Activated CD4-positive, CD25-positive, alpha-beta regulatory T cell treated with anti-CD3 and anti-CD28 coated beads, Interleukin-2, amount 50 U/mL, for 24 hours (primary cell): Measurements from ENCODE around the gene ZNF274.
"Not testable (repeated sequence)": the region's sequence is repeated elsewhere in the genome, so short reads cannot be mapped to it uniquely, and the experiment has no call there.

Experiments
- ATAC-seq, 2 donors: fragments of 150-1000 bp; cut with Tn5 transposase; one replicate each; pipeline ENCODE4 v1.10.0; 2021; ENCODE audit warnings: mild to moderate bottlenecking in 1 of 2, moderate library complexity in 1 of 2

ZNF274 gene

DNA sequence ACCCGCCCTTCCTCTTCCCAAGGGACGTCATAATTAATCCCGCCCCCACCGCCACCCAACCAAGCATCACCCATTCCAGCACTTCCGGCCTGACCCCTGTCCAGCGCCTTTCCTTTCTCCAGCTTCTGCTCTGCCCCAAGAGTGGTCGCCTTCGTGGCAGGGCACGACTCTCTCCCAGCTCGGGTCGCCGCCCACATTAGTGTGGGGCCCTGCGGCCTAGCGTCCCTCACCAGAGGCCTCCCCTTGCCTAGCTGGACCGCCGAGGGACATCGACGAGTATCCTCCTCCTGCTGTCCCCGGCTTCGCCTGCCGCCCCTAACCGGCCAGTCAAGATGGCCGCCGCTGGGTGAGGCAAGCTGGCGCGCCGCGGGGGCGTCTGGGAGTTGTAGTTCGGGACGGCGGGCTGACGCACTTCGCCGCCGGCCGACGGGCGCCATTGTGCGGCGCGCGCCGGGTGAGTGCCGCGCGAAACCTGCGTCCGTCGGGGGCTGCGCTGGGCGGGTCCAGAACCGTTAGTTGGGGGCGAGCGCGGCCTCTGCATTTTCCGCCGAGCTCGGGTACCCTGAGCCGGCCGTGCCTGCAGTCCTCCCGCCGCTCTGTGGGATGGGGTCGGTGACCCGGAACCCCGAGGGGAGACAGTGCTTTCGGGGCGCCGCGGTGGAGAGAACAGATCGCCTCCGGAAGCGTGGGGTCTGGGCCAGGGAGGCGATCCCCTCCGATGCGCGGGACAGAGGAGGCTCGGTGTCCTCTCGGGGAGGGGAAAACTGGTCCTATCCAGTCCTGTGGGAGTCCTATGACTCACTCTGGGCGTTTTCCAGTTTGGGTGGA, at the start of gene ZNF274:
TSS of gene ZNF274 (plus strand) at position 73 of the 828 bp plus-strand sequence. CDS start 905 bp downstream, outside the sequence.
- peak; percentile 91 to 95 for ATAC-seq

DNA sequence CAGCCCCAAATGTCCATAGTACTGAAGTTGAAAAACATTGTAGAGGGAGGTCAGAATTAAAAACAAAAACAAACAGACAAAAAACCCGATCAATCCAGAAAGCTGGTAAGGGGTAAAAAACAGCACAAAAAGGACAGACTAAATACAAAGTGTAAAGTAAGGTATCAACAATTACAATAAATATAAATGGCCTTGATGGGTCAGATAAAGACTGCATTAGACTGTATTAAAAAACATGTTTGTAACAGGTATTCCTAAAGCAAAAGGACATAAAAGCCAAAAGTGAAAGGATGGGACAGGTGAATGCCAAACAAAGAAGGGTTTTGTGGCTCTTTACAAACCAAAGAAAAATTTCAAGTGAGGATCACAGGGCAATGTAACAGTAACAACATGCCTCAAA, 48.6 kb upstream of the ZNF274 start:
- no peak for ATAC-seq

DNA sequence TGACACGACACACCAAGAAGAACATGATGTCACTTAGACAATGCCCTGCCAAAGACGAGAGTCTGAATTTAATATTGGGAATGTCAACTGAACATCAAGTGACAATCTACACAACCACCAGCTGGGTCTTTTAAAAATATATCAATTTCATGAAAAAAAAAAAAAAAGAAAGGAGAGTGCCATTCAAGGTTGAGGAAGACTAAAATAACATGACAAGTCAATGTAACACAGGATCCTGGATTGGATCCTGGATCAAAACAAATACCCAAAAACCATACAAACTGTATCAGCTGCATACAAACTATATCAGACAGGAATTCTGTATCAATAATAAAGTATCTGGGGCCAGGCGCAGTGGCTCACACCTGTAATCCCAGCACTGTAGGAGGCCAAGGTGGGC, 37.0 kb upstream of the ZNF274 start:
- no peak for ATAC-seq

DNA sequence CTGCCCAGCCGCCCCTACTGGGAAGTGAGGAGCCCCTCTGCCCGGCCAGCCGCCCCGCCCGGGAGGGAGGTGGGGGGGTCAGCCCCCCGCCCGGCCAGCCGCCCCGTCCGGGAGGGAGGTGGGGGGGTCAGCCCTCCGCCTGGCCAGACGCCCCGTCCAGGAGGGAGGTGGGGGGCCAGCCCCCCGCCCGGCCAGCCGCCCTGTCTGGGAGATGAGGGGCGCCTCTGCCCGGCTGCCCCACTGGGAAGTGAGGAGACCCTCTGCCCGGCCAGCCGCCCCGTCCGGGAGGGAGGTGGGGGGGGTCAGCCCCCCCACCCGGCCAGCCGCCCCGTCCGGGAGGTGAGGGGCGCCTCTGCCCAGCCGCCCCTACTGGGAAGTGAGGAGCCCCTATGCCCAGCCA, 35.4 kb upstream of the ZNF274 start:
- not testable (repeated sequence) for ATAC-seq

DNA sequence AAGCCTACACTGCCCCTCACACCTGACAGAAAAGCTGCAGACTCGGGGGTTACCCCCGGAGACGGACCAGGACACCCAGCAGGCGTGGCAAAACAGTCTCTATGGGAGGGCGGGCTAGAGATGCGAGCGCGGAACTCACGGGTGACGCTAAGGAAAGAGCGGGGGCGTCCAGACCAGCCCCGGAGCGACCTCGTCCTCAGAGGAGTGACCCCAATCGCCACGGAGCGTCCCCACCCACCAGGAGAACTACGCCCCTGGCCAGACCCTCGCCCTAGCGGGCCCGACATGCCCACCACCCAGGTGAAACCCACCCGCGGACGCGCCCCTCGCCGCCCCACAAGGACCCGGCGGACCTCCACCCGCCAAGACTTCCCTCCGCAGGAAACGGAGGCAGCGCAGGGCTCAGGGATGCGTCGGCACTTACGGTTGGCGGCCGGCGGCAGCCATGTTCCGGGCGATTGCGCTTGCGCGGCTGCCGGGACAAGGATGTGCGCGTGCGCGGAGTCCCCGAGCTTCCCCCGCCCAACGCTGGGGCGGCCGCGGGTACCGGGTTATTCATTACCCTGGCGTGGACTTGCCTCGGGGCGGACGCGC, 32.4 kb upstream of the ZNF274 start, which contains the start of gene ZNF329:
TSS of gene ZNF329 (minus strand) at position 462 of the 594 bp plus-strand sequence. CDS start 21,286 bp downstream, outside the sequence.
- peak; percentile 58 to 60 for ATAC-seq

DNA sequence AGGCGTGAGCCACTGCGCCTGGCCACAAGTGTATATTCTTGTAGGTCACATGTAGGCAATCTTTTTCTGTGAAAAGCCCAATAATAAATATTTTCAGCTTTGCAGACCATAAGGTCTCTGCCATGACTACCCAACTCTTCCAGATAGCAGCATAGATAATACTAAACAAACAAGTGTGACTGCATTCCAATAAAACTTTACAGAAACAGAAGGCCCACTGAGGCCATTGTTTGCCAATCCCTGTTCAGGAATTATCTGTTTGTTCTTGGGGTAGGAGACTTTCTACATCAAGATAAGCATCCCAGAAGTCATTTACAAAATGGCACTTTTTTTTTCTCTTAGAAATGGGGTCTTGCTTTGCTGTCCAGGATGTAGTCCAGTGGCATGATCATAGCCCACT, 29.5 kb upstream of the ZNF274 start:
- ATAC-seq, result no peak

DNA sequence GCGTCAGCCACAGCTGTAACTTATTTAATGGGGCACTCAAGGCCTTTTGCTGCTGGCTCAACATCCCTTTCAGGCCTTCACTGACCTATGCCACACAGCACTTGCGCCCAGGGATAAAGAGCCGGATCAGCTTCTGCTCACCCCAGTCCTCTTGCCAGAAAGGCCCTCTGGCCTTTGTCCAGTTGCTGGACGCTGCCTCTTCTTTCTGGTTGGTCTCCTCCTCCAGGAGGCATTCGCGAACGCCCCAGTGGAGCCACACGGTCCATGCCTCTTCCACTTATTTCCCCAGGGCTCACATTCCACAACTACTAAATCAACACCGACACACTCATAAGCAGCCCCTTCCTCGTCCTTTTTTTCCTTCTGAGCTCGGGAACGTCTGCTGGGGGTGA, 28.6 kb upstream of the ZNF274 start:
- no peak for ATAC-seq

DNA sequence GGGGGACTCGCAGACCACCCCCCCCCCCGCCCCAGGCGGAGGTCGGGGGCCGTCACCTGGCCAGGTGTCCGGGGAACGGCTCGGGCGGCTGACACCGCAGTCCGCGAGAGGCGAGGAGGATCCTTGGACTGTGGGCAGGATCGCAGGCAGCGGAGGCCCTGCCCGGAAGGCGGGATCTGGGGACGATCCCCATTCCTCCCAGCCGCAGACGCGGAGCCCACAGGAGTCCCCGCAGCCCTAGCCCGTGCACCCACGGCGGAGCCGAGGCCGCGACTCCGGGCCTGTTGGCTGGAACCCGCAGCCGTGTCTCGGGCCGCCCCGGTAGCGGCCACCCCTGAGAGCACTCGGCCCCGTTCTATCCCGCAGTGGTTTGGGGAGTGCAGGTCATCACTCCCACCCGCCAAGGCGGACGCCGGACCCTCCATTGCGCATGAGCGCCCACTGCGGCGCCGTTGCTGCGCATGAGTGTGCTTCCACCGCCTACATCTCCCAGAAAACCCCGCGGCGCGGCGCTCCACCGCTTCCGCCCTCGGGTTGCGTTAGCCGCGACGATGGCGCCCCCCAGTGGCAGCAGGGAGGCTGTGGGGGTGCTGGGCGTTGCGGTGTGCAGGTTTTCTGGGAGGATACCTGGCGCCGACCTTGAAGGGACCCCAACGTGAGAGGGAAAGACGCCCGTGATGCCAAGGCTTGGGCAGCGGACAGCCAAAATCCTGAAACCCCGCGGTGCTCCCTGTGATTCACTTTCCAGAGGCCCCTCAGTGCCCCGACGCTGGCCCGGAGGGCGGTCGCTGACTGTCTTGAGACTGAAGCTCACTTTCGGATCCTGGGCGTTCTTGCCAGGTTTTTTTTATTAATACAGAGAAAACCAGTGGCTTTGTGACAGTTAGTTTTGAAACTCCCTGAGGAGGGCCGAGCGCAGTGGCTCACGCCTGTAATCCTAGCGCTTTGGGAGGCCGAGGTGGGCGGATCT, 27.9 kb upstream of the ZNF274 start:
- ATAC-seq, result peak; percentile 91

DNA sequence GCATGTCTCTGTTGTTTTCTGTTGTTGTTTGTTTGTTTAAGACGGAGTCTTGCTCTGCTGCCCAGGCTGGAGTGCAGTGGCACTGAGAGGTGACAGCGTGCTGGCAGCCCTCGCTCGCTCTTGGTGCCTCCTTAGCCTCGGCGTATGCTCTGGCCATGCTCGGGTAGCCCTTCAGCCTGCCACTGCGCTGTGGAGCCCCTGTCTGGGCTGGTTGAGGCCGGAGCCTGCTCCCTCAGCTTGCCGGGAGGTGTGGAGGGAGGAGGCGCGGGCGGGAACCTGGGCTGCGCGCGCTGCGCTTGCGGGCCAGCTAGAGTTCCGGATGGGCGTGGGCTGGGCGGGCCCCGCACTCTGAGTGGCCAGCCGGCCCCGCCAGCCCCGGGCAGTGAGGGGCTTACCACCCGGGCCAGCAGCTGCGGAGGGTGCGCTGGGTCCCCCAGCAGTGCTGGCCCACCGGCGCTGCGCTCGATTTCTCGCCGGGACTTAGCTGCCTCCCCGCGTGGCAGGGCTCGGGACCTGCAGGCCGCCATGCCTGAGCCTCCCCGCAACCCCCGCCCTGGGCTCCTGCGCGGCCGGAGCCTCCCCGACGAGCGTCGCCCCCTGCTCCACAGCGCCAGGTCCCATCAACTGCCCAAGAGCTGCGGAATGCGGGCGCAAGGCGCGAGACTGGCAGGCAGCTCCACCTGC, 25.7 kb upstream of the ZNF274 start:
- no peak for ATAC-seq

DNA sequence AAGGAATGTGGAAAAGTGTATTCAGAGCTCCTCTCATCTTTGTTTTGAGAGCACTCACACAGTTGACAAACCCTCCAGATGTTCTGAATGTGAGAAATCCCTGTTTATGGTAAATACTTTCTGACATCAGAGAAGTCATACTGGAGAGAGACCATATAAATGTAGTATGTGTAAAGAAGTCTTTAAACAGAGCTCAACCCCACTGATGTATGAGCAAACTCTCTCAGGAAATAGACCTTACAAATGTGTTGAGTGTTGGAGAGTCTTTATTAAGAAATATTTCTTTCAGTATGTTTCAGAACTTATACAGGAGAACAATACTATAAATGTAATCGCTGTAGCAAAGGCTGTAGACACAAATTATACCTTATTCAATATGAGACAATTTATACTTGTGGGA, 16.6 kb upstream of the ZNF274 start:
- ATAC-seq, result no peak

DNA sequence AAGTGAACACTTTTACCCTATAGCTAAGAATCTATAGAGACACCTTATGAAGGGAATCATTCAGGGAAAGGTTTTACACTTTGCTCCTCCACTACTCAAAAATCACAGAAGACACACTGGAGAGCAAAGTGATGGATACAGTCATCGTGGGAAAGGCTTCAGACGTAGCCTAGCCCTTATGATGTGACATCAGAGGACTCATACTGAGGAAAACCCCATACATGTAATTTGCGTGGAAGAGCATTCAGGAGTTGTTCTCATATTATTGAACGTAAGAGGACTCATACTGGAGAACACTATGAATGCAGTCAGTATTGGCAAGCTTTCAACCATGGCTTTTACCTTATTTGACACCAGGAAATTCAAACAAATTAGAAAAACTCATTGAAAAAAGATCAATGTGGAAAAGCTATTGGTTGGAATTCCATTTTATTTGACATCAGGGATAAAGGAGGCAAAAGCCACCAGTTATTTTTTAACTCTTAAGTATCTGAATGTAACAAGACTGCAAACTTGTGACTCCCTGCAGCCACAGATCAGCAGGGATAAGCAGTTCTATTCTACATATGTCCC, 16.1 kb upstream of the ZNF274 start:
- no peak for ATAC-seq

DNA sequence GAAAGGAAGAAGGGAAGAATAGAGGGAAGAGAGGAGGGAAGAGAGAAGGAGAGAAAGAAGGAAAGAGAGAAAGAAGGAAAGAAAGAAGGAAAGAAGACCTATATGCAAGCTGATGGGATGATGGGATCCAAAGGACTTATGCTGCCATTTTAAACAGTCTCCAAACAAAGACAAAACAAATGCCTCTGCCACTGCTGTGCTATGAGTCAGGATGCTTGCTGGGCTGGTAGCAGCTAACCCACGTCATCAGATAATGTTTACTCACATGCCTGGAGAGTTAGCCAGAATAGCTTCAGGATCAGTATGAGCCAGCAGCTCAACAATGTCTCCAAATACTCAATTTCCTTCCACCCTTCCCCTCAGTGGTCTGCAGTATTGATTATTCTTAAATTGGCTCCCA, 12.0 kb upstream of the ZNF274 start:
- no peak for ATAC-seq

DNA sequence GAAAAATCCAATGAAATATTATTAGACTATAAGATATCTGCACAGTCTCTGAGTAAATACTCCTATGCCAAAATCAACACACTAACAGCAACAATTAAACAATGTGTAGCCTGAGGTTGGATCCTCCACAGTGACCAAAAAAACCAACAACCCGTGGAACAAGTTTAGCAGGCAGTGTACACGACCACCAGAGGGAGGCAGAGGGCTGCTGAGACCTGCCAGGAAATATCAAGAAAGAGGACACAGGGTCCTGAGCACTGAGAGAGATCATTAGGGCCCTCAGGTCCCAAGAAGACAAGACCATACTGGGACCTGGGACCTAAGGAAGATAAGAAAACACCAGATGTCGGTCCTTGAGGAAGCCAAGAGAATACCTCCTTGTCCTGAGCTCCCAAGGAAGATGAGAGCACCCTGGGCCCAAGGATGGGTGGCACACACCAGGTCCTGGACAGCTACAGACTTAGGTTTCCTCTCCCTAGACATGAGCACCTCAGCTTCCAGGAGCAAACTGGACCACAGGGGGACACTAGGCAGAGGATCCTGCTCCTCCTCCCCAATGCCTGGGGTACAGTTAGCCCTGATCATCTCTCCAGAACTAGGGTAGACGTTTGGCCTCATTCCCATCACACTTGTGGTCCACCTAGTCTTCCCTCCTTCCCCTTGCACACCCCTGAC, 822 bp upstream of the ZNF274 start:
- ATAC-seq, result peak in 1 of 2 donors; percentile 11

DNA sequence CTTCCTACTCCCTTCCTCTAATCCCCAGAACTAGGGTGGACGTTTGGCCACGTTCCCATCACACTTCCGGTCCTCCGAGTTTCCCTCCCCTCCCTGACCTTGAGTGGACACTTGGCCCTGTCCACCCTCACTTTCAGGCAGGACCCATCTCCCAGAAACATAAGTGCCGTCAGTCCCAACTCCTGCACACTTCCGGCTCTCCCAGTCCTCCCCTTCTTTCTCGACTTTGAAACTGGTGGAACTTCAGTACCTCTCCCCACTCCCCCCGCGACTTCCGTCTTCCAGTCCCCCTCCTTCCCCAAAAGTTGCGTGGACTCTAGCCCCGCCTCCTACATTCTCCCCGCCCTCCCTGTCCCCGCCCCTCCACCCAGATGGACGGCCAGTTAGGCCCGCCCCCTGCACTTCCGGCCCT, 278 bp upstream of the ZNF274 start:
- ATAC-seq, result no peak

DNA sequence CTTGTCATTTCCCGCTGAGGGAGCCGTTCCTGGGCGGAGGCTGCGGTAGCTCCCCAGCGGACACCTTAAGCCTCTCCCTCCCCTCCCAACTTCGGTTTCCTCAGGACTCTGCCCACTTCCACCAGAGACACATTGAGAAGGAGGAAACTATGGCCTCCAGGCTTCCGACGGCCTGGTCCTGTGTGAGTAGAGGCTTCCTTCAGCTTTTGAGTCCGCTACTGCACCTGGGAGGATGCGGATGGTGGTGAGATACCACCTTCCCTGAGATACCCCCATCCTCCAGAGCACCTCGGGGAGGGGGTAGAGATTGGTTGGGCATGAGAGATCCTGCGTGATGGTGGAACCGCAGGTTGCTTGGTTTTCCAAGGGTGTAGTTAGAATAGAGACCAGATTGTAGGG, 955 bp downstream of the ZNF274 start:
- ATAC-seq, result no peak

DNA sequence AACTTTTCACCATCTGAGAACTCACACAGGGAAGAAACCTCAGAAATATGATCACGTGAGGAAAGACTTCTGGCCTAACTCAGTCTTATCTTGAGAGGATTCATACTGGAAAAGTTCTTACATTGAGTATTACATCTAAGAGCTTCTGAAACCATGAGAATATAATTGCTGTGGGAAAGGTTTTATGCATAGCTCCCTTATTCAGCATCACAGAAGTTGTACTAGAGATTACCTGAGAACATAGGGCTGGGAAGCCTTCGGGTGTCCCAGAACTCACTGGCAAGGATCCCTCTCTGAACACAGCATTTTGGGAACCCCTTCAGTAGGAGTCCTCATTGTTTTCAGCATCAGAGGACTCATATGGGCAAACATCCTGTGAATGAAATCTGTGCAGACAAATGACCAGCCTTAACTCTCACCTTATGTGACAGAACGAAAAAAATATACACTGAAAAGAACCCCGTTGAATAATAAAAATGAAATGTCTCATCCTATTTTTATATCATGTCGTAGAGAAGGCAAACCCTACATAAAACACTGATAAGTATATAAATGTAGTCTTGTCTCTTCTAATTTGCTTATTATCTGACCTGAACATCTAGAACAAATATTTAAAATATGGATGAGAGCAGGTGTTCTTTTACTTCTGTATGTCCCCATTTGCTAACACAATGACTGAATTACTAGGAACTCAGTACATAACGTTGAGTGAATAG, 14.2 kb downstream of the ZNF274 start:
- ATAC-seq, result no peak

DNA sequence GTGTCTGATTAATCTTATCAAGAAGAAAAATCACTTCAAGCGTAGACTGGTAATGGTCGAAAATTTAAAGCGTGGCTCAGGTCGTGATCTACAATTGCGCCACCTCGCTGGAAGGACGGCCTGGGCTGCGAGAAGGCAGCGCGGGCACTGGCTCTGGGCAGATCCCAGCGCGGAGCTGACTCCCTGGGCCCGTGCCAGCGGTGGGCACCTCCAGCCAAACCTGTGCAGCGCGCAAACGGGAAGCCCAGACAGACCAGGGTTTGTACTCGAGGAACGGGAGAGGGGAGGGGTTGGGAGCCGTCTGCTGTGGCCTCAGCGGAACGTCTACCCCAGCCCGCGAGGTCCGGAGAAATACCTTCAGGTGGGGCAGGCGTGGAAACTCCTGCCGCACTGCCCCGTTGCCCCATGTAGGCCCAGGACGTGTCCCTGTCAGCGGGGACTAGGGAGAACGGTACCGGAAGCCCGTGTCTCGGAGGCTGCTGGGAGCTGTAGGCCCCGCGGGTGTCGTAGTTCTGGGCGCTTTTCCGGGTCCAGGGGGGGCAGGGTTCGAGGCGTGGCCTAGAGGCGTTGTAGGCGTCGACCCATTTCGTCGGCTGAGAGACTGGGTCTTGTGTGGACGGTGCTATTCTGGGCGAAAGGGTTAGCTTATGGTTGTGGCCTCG, 21.1 kb downstream of the ZNF274 start:
- no peak for ATAC-seq

DNA sequence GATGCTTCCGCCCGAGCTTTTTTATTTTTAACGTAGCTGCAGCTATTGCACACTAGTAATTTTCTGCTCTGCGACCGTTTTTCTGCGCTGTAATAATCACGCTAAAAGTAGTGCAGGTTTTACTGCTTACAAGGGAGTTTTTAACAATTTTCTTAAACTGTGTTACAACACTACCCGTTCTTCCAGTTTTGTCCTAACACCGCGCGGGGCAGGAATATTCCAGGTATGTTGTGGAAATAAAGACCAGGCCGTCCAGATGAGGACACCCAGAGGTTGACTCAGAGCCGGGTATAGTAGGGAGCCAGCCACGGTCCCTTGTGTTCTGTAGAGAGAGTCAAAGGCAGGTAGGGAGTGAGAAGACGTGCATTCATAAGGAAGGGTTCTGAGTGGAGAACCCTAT, 21.7 kb downstream of the ZNF274 start:
- no peak for ATAC-seq

DNA sequence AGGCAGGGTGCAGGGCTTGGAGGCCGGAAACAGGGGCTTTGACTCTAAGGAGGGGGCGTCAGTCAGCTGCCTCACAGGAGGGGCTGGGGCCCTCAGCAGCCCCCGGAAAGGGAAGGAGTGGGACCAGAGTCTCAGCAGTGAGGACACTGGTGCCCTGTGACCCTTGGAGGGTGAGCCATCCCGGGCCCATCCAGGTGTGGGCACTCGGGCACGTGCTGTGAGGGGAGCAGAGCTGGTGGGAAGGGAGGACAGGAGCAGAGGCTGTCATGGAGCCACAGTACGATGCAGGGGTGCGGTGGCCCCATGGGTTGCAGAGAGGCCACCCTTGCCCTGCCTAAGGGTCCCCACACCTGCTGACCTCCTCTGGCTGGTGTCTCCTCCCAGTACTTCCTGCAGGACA, 26.7 kb downstream of the ZNF274 start:
- no peak for ATAC-seq
